Osteocyte (in vitro differentiated cells): ENCODE results near the gene RTEL1. TPM values are rescaled to one million over a fixed set of nuclear protein-coding genes. Genes with fewer than 3 reads are reported as not detected.
A peak's percentile ranks its signal among the peaks of the same experiment; 100 is the strongest.

Source experiments
- DNase-seq: peaks from one replicate; pipeline ENCODE4 v3.0.0; 2021; ENCODE audit warnings: mixed read lengths; ENCODE audit not compliant: unreplicated experiment; ENCODE audit errors: extremely low spot score
- H3K27ac Mint-ChIP-seq: one replicate; pipeline ENCODE4 v1.8.0; 2021; ENCODE audit warnings: mild to moderate bottlenecking, mixed read lengths; ENCODE audit not compliant: unreplicated experiment
- H3K27me3 Mint-ChIP-seq: one replicate; pipeline ENCODE4 v1.8.0; 2021; ENCODE audit warnings: mixed read lengths; ENCODE audit not compliant: unreplicated experiment
- H3K36me3 Mint-ChIP-seq: one replicate; pipeline ENCODE4 v1.8.0; 2021; ENCODE audit warnings: mixed read lengths; ENCODE audit not compliant: unreplicated experiment
- H3K4me1 Mint-ChIP-seq: one replicate; pipeline ENCODE4 v1.8.0; 2021; ENCODE audit warnings: mixed read lengths; ENCODE audit not compliant: unreplicated experiment
- H3K4me3 Mint-ChIP-seq: one replicate; pipeline ENCODE4 v1.8.0; 2021; ENCODE audit warnings: mild to moderate bottlenecking, moderate library complexity, mixed read lengths; ENCODE audit not compliant: unreplicated experiment
- H3K9me3 Mint-ChIP-seq: one replicate; pipeline ENCODE4 v1.8.0; 2021; ENCODE audit warnings: mixed read lengths; ENCODE audit not compliant: unreplicated experiment
- CTCF ChIP-seq: fragments of 200-600 bp; sonication (generic); IDR thresholded peaks from 2 replicates; pipeline ENCODE4 v1.5.0; 2021; ENCODE audit warnings: antibody characterized with exemption, mild to moderate bottlenecking, moderate library complexity
- total RNA-seq: library from RNA; stranded (reverse); gene quantifications from 2 replicates; pipeline ENCODE4 v1.2.1, GENCODE V29; 2021

The RTEL1 gene
- total RNA-seq, 1 donor from 2014 or later = 34.1 TPM

- H3K4me1 Mint-ChIP-seq = peaks cover 6% of the 10 kb centered on the region
- H3K4me3 Mint-ChIP-seq = peak overlapping the region; percentile 66
- H3K36me3 Mint-ChIP-seq = no peaks in the 10 kb centered on the region
- H3K9me3 Mint-ChIP-seq = no peaks in the 10 kb centered on the region
- H3K27me3 Mint-ChIP-seq = no peaks in the 10 kb centered on the region
- DNase-seq = peak; percentile 92
- H3K27ac Mint-ChIP-seq = no peak overlapping the region
- TF ChIP-seq CTCF = peak; percentile 51
Measured at GRCh38 chr20:63641792-63642523, 16.2 kb upstream of the RTEL1 start.

- DNase-seq = no peak
- Mint-ChIP-seq H3K27ac (no peak overlapping the region), H3K27me3 (no peaks in the 10 kb centered on the region), H3K4me1 (peaks cover 6% of the 10 kb centered on the region), H3K9me3 (no peaks in the 10 kb centered on the region), H3K4me3 (peak overlapping the region; percentile 66), H3K36me3 (no peaks in the 10 kb centered on the region)
- TF ChIP-seq CTCF = no peak
Measured at GRCh38 chr20:63642527-63643247, 15.4 kb upstream of the RTEL1 start.

GRCh38 chr20:63643499-63643898 lies 14.6 kb upstream of the RTEL1 start:
- Mint-ChIP-seq H3K36me3 (no peaks in the 10 kb centered on the region), H3K27me3 (no peaks in the 10 kb centered on the region), H3K27ac (no peak overlapping the region), H3K4me3 (peak overlapping the region; percentile 66), H3K4me1 (peaks cover 6% of the 10 kb centered on the region), H3K9me3 (no peaks in the 10 kb centered on the region)
- TF ChIP-seq CTCF = no peak
- DNase-seq = no peak

- DNase-seq = no peak
- H3K4me1 Mint-ChIP-seq = peaks cover 6% of the 10 kb centered on the region
- H3K27me3 Mint-ChIP-seq = no peaks in the 10 kb centered on the region
- no peak overlapping the region for H3K27ac Mint-ChIP-seq
- no peaks in the 10 kb centered on the region for H3K36me3 Mint-ChIP-seq
- no peak for TF ChIP-seq CTCF
- H3K4me3 Mint-ChIP-seq = no peak overlapping the region
- no peaks in the 10 kb centered on the region for H3K9me3 Mint-ChIP-seq
Measured at GRCh38 chr20:63643946-63644345, 14.2 kb upstream of the RTEL1 start.

GRCh38 chr20:63645218-63645617 lies 12.9 kb upstream of the RTEL1 start:
- Mint-ChIP-seq H3K4me1 (peaks cover 4% of the 10 kb centered on the region), H3K4me3 (no peak overlapping the region), H3K27ac (no peak overlapping the region), H3K27me3 (no peaks in the 10 kb centered on the region), H3K36me3 (no peaks in the 10 kb centered on the region), H3K9me3 (no peaks in the 10 kb centered on the region)
- DNase-seq = no peak
- TF ChIP-seq CTCF = no peak
